Measurements from ENCODE around the gene SELPLG.
"Not testable (repeated sequence)": the region's sequence is repeated elsewhere in the genome, so short reads cannot be mapped to it uniquely, and the experiment has no call there.

Gene SELPLG, protein sequence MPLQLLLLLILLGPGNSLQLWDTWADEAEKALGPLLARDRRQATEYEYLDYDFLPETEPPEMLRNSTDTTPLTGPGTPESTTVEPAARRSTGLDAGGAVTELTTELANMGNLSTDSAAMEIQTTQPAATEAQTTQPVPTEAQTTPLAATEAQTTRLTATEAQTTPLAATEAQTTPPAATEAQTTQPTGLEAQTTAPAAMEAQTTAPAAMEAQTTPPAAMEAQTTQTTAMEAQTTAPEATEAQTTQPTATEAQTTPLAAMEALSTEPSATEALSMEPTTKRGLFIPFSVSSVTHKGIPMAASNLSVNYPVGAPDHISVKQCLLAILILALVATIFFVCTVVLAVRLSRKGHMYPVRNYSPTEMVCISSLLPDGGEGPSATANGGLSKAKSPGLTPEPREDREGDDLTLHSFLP

DNA sequence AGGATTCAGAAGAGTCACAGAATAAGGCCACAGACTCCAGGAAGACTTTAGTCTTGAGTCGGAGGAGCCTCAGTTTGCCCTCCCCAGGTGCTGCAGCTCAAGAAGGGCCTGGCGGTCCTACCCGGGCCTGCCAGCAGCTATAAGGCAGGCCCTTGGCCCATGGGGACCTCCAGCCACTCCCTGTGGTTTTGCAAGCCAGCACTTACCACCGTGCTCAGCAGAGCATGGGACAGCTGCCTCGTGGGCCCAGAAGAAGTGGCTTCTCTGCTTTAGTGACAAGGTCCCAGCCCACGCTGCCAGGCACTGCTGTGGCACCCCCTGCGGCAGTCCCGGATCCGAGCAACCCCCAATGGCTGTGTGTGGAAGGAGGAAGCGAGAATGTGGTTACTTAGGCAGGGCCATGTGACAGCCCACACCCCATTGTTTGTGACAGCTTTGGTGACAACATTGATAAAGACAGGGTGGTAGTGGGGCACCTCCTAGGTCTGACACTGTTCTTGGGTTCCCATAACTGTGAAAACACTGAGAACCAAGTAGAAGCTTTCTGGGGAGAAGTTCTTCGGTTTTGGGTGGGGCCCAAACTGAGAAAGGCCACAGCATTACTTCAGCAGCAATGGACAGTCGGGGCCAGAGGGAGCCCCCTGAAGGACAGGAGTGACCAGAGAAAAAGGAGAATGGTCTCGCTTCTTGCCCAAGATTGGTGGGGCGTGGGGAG lies at the start of gene SELPLG:
Gene SELPLG (minus strand): TSS at position 361 of the 715 bp plus-strand sequence. CDS start 9,587 bp downstream, outside the sequence.
- DNase-seq = no peak

DNA sequence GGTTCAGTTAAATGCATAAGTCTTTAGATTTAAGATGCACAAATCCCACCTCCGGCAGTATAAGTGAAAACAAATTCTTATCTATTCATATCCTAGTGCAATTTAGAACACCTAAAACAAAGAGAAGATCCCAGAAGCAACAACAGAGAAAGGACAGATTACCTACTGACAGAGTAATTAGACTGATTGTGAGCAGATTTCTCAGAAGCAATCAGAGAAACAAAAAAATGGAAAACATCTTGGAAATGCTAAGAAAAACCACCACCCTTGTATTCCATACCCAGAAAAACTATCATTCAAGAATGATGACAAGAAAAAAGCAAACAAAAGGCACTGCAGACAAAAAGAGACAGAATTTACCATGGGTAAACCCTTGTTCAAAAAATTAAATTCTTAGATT lies 47.6 kb upstream of the SELPLG start:
- DNase-seq = no peak

DNA sequence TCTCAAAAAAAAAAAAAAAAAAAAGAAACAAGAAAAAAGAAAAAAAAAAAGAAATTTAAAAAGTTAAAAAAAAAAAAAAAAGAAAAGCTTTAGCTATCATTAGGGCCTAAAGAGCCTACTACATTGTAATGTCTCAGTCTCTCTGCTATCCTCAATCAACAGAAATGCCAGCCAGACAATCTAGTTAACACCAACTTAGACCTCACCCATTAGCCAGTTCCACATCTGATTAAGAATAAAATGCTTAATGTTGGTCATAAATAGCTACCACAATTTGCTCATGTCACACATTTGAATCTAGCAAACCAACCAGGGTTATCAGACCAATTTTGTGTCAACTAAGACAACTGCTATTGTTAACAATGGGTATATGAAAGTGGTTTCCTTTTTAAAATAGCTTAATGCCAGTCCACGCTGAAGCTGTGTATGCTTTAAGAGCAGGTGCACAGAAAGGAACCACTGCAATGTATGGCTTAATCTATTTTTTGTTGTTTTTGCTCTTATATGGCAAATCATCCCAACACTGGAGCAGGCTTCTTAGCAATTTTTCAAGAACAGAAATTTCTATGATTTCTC lies 45.5 kb upstream of the SELPLG start:
- peak; percentile 40 for DNase-seq

DNA sequence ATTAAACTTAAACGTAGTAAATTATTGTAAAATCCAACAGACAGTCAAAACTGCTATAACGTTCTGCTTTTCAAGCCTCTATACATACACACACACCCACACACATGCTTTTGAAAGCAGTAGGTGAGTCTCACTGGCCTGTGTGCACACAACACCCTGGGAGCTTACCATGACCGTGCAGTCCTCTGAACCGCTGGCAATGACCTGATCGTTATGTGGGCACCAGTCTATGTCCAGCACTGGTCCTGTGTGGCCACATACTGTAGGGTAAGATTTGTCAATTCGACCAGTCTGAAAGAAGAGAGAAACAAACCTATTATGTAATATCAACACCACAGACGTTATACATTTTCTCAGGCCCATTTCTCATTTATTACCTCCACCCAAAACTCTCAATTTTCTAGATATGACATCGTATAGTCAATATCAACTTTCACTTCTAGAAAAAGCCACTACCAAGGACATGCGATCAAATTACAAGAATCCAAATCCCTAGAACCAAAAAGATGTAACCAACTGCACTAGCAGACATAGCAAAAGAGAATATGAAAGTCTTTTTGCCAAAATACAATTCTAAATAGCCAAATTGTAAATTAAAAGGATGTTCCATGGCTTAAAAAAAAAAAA lies 44.5 kb upstream of the SELPLG start:
- no peak for DNase-seq

DNA sequence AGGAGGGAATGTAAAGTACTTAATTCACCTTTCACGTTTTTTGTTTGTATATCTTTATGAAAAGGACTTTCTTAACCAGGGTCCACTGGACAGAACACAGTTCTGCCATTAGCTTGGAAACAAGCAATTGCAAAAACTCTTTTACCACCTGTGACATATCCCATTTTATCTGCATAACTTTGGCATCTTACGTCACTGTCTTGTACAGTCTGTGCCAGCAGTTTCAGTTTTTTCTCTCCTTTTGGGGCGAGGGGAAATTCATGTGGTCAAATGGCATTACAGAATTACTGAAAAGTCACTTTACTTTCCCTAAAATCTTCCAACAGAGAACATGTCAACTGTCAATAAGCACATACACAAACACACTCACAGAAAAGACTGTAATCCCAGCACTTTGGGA lies 43.7 kb upstream of the SELPLG start:
- no peak for DNase-seq

DNA sequence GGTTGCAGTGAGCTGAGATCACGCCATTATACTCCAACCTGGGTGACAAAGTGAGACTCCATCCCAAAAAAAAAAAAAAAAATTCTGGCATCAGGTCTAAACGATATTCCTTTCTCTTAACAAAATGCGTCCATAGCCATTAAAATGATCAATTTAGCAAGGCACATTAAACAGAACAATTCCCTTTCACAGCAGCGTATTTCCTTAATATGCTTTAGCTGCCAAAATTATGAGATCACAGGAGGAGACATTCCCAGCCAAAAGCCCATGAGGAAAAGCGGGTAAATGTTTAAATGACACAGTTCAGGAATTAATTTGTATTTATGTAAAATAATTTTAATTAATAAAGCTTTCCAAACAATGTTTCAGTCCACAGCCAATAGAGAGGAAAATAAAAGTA lies 43.0 kb upstream of the SELPLG start:
- DNase-seq = no peak

DNA sequence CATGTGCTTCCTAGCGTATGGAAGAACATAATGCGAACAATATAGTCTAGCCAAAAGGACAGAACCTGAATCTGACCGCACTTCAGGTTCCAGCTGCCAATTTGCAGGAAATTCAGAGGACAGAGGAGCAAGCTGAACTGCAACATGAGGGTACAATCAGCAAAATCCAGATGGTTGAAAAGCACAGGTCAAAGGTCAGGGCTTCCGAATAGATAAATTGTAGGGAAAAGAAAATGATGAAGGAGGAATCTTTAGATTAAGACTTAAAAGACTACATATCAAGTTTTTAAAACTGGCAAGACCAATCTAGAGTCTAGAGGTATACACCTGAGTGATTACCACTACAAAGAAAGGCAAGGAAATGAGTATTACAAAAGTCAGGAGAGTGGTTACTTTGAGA lies 42.1 kb upstream of the SELPLG start:
- no peak for DNase-seq

DNA sequence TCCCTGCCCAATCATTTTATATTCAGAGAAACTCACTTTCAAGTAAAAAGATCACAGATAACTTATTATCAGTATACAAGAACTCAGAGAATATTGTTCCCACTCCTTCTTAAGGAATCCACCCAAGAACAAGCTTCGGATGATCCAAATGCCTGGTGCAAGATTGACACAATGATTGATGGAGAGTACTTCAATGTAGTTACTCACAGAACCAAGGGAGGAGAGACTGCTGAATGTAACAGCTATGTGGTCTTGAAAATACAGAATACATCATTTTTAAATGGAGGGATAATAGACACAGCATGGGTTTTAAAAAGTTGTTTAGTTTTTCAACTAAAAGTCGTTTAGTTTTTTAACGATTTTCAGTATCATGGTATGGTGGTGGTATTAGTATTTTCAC lies 38.4 kb upstream of the SELPLG start:
- DNase-seq = no peak

DNA sequence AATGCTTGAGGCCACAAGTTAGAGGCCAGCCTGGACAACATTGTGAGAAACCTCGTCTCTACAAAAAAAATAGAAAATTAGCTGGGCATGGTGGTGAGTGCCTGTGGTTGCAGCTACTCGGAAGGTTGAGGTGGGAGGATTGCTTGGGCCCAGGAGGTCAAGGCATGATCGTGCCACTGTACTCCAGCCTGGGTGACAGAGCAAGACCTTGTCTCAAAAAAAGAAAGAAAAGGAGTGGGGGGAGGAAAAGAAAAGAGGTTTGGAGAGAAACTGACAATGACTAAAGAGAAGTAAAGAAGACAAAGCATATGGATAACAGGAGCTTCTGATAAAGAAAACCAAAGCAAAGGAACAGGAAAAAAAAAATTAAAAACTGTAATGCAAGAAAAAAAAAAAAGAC lies 37.4 kb upstream of the SELPLG start:
- no peak for DNase-seq

DNA sequence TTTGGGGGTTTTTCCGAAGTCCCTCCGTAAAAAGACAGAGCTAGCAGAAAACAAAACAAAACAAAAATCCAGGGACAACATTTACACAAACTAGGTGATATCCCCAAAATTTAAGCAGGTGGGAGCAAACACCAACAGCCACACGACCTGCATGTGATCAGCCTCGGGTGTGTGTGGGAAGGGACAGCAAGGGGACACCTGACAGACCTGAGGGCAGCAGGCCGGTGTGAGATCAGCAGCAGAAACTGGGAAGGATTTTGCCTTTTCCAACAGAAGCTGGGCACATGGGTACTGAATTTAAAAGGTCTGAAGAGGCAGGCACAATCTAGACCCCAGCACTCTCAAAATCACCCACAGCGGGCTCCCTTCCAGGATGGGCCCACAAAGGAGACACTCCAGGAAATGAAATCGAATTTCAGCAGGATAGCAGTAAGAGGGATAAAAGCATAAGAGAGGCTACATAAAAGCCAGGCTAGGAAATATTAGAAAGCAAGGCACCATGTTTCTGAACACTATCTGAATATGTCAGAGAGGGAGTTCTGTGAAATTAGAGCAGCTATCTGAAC lies 36.5 kb upstream of the SELPLG start:
- DNase-seq = no peak

DNA sequence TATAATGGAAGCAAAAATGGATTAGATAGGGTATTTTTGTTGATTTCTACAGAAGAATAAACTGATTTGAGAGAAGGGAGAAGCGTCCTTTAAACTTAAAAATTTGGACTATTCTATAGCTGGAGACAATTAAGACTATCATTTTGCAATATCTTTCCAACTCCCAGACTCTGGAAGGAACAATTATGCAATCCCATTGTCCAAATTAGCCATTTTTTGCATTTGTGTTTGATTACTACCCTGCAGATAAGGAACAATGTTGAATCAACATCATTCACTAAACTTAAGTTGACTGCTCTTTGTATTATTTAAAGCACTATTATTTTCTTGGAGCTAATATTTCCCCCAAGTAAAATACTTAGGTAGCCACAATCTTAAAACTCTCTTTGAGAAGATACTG lies 34.8 kb upstream of the SELPLG start:
- DNase-seq = no peak

DNA sequence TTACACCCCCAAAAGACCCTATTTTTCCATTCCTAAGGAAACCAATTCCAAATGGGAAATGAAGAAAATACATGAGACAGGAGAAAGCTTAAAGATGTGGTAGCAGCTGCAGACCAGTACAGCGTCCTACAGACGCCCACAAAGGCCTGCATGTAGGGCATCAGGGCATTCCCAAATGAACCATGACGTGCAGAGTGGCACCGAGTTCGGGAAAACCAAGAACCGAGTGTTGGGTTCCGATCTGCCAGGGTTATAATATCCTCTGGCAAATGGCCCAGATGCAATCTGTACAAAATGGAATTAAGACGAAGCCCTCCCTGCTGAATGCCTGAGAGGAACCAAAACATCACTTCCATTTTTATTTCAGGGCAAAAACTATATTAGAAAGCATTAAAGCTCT lies 34.4 kb upstream of the SELPLG start:
- DNase-seq = no peak

DNA sequence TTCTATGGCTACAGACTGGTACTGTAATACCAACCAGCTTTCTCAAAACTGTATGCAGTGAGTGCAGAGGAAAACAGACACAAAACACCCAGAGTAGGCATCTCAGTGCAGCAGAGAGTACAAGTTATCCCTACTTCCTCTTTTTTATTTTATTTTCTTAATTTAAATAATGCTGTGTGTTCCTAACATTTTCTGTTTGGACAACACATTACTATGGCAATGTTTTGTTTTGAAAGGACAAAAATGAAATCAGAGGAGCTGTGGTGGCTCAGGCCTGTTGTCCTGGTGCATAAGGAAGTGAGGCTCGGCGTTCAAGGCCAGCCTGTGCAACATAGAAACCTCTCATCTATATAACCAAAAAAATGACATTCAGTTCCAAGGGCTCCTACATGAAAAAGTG lies 33.7 kb upstream of the SELPLG start:
- DNase-seq = no peak

DNA sequence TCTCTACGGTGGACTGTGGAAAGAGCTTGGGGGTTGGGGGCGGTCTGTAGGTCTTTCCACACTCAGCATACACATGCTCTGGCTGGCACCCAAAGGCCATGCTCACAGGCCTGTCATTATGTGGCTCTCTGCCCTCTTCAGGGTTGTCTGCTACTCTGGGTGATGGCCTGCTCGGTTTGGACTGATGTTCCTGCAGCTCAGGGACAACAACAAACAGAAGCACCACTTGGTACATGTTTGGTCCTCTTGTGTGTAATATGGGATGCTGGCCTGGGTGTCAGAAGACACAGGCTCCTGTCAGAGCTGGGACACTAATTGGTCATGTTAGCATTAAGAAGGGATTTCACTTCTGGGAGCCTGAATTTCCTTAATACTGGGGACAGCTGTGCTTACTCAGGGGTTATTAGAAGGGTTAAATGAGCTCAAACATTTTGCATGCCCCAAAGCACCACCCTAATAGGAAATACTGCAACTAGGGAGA lies 32.7 kb upstream of the SELPLG start:
- no peak for DNase-seq

DNA sequence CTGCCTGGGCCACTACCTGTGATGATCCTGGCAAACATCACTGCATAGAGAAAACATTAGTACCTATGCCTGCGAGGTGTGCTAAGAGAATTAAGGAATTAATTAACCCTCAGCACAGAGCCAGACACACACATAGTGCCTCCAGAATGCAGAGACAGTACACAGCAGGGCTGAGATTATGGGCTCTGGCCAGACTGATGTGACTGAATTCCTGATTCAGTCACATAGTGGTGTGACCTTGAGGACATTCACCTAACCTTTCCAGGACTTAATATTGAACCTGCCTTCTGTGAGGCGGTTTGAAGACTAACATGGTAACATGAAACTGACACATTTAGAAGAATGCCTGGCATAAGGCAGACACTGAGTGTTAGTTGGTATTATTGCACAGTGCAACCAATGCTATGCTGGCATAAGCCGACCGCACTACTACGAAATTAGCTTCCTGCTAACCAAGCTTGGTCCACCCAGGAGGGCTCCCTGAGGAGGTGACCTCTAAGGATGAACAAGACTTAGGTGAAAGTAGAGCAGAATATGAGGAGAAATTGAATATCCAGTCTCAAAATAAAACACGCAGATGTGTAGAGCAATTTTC lies 32.0 kb upstream of the SELPLG start:
- DNase-seq = no peak

DNA sequence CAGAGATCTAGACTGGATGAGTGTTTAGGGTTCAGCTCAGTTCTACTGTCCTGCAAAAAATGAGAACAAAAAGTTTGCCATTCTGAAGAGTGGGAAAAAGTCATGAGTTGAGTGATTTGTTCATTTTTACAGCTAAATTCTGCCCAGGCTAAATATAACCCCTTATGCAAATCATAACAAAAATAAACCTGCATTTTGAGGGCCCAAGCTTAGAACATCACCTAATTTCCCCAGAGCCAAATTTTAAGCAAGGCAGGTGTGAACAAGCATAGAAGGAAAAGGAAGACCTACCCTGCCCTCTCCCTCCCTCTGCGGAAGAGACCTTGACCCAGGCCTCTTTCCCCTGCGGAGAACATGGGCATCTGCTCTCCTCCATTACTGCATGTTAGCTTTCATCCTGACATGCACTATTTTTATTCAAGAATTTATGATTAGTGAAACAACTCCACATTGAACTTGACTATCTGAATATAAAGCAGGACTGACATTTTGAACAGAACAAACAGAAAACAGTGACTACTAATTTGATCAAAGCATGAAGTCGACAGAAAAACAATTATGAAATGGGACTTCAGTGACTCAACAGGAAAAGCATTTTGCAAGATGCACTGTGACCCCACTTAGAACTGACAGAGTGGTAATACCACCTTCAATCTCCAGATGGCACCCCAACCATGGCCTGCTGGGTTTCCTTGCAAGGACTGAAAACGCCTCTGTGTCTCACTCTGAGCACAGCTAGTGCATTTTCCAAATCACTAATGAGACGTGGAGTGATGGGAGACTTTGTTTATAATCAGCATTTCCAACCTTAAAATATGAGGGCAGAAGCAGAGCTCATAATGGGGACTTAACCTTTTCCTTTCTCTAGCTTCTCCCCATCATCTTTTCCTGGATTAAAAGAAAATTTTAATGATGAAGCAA lies 30.9 kb upstream of the SELPLG start:
- DNase-seq = peak; percentile 77

DNA sequence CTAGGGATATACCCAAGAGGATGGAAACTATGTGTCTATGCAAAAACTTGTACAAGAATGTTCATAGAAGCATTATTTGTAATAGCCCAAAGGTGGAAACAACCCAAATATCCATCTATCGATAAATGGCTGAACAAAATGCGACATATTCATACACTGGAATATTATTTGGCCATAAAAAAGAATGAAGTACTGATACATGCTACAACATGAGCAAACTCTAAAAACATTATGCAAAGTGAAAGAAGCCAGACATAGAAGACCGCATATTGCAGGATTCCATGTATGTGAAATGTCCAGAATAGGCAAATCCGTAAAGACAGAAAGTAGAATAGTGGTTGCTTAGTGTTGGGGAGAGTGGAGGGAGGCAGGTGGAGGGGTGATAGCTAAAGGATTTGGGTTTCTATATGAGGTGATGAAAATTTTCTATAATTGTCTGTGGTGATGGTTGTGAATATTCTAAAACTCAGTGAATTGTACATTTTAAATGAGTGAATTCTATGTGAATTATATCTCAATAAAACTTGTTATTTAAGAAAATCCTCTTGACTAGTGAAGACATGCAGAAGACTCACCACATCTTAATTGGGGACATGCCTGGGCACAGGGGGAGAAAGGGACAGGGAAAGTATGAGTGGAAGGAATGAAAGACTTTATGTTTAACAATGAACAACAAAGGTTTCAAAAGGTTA lies 29.8 kb upstream of the SELPLG start:
- DNase-seq = no peak

DNA sequence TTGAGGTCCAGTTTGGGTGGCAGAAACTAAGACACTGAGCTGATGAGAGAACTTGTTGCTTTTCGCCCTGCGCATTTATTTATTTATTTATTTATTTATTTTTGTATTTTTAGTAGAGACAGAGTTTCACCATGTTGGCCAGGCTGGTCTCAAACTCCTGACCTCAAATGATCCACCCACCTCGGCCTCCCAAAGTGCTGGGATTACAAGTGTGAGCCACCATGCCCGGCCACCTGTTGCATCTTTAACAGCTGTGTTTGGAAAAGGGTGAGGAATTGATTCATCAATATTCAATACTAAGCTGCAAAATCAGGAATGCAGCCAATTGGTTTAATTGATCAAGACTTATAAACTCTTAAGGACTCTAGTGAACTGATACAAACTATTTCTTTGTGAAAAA lies 24.4 kb upstream of the SELPLG start:
- DNase-seq = not testable (repeated sequence)

DNA sequence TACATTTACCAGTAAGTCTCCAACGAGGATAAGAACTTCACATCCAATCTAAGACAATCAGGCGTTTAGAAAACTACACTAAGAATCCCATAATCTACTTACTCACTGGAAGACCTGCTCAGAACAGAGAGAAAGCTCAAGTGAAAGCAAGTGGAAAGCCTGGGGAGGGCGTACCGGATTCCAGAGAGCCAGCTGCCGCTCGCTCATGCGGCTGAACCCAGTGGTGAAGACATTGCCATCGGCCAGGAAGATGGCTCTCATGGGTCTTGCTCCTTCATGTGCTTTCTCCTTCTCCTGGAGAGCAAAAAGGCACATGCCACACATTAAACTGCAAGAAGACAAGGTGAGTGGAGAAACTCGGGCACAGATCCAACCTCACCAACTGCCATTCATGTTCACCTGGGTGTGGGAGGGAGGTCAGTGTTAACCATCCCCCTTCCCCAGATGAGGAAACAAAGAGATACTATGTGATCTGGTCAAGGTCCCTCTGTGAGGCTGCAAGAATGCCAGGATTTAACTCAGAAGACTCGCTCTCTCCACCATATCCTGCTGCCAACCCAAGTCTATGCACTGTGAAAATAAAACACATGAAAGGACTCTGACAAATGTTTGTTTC lies 23.5 kb upstream of the SELPLG start:
- DNase-seq = no peak

DNA sequence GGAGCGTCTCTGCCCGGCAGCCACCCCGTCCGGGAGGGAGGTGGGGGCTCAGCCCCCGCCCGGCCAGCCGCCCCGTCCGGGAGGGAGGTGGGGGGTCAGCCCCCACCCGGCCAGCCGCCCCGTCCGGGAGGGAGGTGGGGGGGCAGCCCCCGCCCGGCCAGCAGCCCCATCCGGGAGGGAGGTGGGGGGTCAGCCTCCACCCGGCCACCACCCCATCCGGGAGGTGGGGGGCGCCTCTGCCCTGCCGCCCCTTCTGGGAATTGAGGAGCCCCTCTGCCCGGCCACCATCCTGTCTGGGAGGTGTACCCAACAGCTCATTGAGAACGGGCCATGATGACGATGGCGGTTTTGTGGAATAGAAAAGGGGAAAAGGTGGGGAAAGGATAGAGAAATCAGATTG lies 22.6 kb upstream of the SELPLG start:
- DNase-seq = not testable (repeated sequence)

DNA sequence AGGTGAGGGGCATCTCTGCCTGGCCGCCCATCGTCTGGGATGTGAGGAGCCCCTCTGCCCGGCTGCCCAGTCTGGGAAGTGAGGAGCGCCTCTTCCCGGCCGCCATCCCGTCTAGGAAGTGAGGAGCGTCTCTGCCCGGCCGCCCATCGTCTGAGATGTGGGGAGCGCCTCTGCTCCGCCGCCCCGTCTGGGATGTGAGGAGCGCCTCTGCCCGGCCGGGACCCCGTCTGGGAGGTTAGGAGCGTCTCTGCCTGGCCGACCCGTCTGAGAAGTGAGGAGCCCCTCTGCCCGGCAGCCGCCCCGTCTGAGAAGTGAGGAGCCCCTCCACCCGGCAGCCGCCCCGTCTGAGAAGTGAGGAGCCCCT lies 22.1 kb upstream of the SELPLG start:
- not testable (repeated sequence) for DNase-seq

Measured in NCI-H146 (cell line).